Measurements from ENCODE around the gene TTLL12.

GRCh38 chr22:43226377-43227238 is 39.7 kb upstream of the TTLL12 start:
- TF ChIP-seq CREB1 (CRISPR knock-in tag; IDR thresholded peaks at IDR 0.05; ENCODE audit: low read depth) (no peak), REST (IDR thresholded peaks at IDR 0.05; ENCODE audit: unreplicated experiment) (no peak), STAT1 (IDR thresholded peaks at IDR 0.05; ENCODE audit: unreplicated experiment) (no peak), POLR2AphosphoS5 (IDR thresholded peaks at IDR 0.05; ENCODE audit: low read depth) (no peak), EZH2 (IDR thresholded peaks at IDR 0.05; ENCODE audit: low read depth, unreplicated experiment) (no peak)
- TF ChIP-seq, protein P1, sequence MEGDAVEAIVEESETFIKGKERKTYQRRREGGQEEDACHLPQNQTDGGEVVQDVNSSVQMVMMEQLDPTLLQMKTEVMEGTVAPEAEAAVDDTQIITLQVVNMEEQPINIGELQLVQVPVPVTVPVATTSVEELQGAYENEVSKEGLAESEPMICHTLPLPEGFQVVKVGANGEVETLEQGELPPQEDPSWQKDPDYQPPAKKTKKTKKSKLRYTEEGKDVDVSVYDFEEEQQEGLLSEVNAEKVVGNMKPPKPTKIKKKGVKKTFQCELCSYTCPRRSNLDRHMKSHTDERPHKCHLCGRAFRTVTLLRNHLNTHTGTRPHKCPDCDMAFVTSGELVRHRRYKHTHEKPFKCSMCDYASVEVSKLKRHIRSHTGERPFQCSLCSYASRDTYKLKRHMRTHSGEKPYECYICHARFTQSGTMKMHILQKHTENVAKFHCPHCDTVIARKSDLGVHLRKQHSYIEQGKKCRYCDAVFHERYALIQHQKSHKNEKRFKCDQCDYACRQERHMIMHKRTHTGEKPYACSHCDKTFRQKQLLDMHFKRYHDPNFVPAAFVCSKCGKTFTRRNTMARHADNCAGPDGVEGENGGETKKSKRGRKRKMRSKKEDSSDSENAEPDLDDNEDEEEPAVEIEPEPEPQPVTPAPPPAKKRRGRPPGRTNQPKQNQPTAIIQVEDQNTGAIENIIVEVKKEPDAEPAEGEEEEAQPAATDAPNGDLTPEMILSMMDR (conservative IDR thresholded peaks at IDR 0.05; ENCODE audit: low read depth in 2 of 2): no peak; a peak in 1 of 4 replicates
- TF ChIP-seq, protein P2, sequence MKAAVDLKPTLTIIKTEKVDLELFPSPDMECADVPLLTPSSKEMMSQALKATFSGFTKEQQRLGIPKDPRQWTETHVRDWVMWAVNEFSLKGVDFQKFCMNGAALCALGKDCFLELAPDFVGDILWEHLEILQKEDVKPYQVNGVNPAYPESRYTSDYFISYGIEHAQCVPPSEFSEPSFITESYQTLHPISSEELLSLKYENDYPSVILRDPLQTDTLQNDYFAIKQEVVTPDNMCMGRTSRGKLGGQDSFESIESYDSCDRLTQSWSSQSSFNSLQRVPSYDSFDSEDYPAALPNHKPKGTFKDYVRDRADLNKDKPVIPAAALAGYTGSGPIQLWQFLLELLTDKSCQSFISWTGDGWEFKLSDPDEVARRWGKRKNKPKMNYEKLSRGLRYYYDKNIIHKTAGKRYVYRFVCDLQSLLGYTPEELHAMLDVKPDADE (IDR thresholded peaks at IDR 0.05): no peak

Measured in GM23338 (cell line).